OCI-M2 (cell line): Measurements from ENCODE around the gene ZNF429.
A peak's percentile ranks its signal among the peaks of the same experiment; 100 is the strongest.

ENCODE experiments used
- DNase-seq: peaks from one replicate; lab custom pipeline; 2025; ENCODE audit not compliant: unreplicated experiment; lab: John Stamatoyannopoulos, UW

Gene ZNF429

DNA sequence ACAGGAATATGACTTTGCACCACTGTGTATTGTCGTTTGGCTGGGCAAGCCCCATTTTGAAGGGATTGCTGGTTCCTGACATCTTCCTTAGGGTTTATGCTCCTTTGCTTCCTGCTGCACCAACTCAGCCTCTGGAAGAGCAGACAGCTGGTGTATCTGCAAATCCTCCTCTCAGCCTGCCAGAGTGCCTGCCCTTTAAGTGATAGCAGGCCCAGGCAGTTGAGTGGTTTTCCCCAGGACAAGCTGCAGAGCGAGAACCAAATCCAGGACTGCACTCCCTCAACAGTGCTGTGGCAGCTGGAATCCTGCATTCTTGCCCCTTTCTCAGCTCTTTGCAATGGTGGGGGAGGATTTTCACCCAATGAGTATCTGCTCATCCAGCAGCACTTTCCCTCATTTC is 85.5 kb downstream of the ZNF429 start:
- no peak for DNase-seq

DNA sequence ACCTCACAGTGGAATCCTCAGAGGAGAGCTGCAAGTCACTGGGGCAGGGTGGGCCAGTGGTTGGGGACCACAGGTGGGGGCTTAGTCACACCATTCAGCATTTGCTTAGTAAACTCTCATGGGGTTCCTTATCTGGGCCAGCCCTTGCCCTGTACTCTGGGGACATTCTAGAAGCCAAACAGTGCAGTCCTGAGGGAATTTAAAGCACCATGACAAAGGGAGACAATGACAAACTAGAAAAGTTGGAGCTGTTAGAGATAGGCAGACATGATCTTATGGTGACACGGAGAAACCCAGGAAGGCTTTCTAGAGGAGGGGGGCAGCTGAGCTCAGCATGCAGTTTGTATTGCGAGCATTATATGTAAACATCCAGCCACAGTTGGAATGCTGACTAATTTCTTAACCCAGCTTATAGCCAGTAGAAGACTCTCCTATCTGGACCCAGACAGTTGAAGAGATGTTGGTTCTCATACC is 87.6 kb downstream of the ZNF429 start:
- no peak for DNase-seq

DNA sequence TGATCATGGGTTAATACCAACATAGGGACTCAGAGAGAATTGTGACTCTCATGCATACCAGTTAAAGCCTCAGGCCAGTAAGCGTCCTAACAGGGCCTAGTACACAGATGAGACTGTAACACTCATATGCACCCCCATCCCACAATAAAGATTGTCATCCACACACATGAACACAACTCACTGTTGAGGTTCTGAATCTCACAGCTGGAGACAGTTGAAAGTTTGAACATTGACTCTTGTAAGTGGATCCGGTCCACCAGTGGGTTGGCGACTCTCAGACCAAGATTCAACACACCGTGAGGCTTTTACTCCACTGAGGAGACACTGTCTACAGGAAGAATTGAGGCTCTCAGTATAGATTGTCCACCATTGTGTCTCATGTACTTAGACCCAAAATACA is 88.1 kb downstream of the ZNF429 start:
- no peak for DNase-seq

DNA sequence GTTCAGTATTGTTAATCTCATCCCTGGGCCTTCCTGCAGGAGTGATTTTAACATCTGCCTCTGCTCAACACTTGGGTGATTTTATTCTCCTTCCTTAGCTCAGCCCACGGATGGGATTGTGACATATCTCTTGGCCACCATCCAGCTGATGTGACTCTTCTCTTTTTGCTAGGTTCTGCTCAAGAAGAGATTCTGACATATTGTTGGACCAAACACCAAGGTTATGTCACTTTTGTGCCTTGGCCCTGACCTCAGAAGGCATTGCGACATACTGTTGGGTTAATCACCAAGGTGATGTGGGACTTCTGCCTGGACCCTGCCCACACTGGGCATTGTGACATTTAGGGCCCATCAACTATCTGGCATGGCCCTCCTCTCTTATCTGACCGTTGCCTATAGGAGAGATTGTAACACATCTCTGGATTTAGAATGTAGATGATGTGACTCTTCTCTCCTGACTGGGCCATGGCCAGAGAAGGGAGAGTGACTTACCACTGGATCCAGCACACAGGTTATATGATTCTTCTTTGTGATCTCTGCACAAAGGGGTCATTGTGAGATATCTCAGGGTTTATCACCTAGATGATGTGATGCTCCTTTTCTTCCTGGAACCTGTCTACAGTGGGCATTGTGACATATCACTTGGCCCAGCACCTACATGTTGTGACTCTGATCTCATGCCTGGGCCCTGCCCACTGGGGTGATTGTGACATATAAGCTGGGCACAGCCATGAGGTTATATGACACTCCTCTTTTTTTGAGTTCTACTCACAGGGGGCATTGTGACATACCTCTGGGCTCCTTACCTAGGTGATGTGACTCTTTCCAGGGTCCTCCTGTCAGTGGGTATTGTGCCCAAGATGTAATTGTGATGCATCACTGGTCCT is 88.8 kb downstream of the ZNF429 start:
- DNase-seq, result no peak

DNA sequence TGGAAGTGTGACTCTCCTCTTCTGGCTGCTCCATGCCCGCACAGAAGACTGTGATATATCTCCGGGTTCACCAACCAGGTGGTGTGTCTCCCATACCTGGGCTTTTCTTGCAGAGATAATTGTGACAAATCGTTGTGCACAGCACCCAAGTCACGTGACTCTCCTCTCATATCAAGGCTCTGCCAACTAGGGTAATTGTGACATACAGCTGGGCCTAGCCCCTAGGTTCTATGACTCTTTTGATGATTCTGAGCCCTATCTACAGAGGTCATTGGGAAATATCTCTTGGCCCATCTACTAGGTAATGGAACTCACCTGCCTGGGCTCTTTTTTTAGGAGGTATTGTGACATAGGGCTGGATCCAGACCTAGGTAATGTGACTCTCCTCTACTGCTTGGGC is 89.8 kb downstream of the ZNF429 start:
- no peak for DNase-seq

DNA sequence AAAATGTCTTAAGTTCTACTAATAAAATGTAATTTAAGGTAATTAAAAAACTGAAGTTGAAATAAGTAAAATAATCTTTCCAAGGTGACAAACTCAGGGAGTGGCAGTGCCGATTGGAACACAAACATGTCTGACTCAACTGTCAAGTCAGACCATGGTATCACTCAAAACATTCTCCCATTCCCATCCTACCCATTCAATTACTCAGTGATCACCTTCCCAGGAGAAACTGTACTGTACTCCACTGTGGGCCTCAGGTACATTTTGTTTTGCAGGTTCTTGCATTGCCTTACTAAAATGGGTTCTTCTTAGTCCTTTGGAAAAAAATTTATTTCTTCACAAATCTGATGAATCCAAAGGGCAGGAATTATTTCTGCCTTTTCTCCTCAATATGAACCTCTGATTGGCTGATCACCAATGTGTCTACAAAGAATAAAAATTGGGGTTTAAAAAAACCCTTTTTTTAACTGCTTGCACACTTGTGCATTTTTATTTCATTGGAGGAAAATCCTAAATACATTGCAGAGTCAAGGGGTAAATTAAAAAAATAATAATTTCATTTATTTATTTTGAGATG is 96.8 kb downstream of the ZNF429 start:
- no peak for DNase-seq

DNA sequence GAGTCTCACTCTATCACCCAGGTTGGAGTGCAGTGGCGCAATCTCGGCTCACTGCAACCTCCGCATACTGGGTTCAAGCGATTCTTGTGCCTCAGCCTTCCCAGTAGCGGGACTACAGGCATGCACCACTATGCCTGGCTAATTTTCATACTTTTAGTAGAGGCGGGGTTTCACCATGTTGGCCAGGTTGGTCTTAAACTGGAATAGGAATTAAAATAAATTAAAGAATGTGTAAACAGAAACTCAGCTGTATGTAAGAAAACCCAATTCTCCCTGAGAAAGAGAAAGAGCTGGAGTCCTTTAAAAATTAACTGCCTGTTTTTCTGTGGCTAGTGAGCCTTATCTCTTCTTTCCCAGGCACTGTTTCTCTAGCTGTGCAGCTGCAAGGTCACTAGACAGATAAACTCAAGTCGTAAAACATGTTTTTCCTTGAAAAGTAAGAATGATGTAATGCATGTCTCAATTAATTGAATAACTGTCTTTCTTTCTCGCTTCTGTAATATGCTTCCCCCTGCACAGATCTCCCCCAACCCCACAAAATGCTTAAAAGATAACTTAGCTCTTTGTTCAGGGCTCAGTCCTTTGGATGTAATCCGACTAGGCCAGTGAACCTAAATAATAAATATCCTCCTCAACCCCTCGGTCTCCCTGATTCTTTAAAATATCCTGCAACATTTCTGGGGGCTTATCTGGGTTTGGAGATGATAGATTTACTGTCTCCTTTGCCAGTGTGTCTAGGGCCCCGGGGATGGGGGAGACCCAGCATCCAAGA is 97.4 kb downstream of the ZNF429 start:
- peak; percentile 47 for DNase-seq

DNA sequence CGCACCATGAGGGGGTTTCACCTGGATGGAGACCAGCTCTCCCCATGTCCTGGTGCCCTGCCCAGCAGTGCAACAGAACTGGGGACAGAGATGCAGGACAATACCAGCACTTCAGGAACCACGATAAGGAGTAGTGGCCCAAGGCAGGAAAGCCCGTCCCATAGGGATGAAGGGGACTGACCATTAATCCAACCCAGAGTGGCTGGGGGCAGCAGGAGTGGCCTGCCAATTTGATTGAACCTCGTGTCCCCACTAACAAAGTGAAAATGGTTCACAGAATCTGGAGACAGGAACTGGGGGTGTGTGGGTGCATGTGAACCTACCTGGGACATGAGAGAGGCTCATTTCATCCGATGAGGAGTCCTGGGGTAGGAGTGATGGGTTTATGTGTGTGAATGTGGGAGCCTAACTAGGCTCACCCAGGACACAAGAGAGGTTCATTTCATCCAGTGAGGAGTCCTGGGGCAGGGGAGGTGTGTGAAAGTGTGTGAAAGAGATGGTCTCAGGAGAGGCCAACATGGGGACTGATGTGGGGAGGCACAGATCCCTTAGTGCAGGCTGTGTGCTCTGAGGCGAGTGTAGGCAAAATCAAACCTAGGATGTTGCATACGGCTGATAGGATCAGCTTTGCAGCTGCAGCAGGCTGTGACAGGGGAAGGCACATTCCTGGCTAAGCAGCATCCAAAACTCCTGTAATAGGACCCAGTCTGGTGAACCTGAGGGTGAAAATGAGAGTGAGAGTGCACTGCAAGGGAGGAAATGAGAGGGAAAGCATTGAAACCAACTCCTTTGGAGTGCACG is 98.2 kb downstream of the ZNF429 start:
- DNase-seq, result no peak

DNA sequence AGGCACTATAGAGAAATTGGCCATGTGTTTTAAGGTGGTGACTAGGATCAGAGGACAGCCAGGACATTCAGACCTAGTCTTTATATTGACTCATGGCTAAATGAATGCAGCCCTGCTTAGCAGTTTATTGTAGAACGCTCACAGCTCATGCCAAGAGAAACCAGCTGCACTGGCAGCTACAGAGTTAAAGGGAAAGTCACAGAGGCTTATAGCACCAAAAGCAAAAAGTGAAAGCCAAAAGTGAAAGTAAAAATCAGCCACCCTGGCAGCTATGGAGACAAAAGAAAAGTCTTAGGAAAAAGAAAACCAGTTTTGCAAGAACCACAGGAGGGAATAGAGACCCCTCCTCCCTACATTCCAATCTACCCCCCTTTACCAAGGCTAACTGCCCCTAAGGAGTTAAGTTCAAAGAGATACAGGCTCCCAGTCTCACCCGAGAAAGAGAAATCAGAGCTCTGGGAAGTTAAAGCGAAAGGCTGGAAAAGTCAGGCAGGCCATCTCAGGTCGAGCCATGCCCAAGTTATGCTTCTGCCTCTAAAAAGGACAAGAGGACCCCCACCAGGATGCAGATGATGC is 99.0 kb downstream of the ZNF429 start:
- DNase-seq, result no peak
